ENCODE measurements around the gene TRAK2.

The TRAK2 gene

DNA sequence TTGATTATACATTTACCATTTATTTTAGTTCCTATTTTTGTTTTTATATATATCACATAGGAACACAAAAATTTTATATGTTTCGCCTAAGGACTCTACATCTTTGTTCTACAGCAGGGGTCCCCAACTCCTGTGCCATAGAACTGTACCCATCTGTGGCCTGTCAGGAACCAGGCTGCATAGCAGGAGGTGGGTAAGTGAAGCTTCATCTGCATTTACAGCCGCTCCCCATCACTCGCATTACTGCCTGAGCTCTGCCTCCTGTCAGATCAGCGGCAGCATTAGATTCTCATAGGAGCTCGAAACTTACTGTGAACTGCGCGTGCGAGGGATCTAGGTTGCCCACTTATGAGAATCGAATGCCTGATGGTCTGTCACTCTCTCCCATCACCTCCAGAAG lies 25.3 kb downstream of the TRAK2 start:
- no peak for DNase-seq (ENCODE audit: low read depth, low spot score)
- H3K4me3 ChIP-seq (ENCODE audit: low read depth, low read length): no peak overlapping the region
- TF ChIP-seq, protein P1, sequence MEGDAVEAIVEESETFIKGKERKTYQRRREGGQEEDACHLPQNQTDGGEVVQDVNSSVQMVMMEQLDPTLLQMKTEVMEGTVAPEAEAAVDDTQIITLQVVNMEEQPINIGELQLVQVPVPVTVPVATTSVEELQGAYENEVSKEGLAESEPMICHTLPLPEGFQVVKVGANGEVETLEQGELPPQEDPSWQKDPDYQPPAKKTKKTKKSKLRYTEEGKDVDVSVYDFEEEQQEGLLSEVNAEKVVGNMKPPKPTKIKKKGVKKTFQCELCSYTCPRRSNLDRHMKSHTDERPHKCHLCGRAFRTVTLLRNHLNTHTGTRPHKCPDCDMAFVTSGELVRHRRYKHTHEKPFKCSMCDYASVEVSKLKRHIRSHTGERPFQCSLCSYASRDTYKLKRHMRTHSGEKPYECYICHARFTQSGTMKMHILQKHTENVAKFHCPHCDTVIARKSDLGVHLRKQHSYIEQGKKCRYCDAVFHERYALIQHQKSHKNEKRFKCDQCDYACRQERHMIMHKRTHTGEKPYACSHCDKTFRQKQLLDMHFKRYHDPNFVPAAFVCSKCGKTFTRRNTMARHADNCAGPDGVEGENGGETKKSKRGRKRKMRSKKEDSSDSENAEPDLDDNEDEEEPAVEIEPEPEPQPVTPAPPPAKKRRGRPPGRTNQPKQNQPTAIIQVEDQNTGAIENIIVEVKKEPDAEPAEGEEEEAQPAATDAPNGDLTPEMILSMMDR (IDR thresholded peaks at IDR 0.05; ENCODE audit: low read depth, low read length): no peak
- in situ Hi-C loops (cut with HindIII; ENCODE audit: low sequenced_read_pairs): no loop called here

DNA sequence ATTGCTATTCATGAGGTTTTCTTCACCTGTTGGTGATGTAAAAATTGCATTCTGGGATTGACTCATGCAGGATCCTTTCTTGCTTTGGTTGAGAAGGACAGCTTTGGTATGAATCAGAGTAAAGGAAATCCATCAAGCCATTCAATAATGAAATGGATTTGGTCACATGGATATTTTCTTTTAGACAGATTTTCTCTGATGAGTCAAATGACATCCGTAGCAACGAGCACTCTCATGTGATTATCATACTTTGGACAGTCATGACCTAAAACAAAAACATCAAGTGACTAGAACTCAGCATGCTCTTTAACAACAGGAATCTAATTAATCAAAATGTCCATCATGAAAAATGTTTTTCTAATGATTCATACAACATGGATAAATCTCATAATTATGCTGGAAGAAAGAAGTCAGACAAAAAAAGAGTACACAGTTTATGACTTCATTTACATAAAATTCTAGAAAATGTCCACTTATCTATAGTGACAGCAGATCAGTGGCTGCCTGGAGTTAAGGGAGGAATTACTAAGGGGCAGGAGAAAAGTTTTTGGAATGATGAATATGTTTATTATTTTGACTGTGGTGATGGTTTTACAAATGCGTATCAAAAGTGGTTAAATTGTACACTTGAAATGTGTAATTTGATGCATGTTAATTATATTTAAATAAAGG lies 30.7 kb downstream of the TRAK2 start:
- peak; percentile 59 for DNase-seq (ENCODE audit: low read depth, low spot score)
- TF ChIP-seq, protein P1 (IDR thresholded peaks at IDR 0.05; ENCODE audit: low read depth, low read length): no peak
- H3K4me3 ChIP-seq (ENCODE audit: low read depth, low read length): no peak overlapping the region
- in situ Hi-C loops (cut with HindIII; ENCODE audit: low sequenced_read_pairs): no loop called here

DNA sequence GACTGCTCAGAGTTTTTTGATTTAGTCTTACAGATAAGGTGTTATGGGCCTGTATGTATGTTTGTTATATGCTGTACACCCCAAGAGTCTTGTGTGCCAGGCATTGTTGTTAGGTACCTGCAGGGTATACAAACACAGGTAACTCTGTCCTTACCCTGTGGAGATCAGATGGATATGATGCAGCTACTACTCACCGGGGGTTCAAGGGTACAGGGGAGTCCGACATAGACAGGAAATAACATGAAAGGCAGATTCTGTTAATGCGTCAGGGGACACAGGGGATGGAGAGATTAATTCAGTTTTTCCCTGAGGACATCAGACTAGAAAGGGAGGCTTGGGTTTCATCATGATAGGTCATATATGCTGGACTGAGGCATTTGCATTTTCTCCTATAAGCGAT lies 31.3 kb downstream of the TRAK2 start:
- in situ Hi-C loops (cut with HindIII; ENCODE audit: low sequenced_read_pairs): no loop called here
- TF ChIP-seq, protein P1 (IDR thresholded peaks at IDR 0.05; ENCODE audit: low read depth, low read length): no peak
- no peak for DNase-seq (ENCODE audit: low read depth, low spot score)
- no peak overlapping the region for H3K4me3 ChIP-seq (ENCODE audit: low read depth, low read length)

DNA sequence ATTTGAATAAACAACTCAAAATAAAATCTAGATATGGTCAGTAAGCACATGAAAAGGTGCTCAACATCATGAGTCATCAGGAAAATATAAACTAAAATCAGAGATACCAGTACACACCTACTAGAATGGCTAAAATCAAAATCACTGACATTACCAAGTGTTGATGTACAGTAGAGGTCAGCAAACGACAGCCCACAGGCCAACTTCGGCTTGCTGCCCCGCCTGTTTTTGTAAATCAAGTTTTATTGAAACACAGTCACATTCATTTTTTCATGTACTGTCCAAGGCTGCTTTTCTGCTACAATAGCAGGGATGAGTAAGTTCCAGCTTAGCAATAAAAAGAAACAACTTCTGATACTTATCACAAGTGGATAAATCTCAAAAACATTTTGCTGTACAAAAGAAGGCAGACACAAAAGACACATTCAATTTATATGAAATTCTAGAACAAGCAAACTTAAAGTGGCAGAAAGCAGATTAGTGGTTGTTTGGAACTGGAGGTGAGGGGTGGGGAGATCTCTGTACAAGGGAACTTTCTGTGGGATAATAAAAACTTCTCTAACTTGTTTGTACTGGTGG lies 32.1 kb downstream of the TRAK2 start:
- no peak overlapping the region for H3K4me3 ChIP-seq (ENCODE audit: low read depth, low read length)
- DNase-seq (ENCODE audit: low read depth, low spot score): peak; percentile 36
- TF ChIP-seq, protein P1 (IDR thresholded peaks at IDR 0.05; ENCODE audit: low read depth, low read length): peak; percentile 5
- in situ Hi-C loops (cut with HindIII; ENCODE audit: low sequenced_read_pairs): no loop called here

DNA sequence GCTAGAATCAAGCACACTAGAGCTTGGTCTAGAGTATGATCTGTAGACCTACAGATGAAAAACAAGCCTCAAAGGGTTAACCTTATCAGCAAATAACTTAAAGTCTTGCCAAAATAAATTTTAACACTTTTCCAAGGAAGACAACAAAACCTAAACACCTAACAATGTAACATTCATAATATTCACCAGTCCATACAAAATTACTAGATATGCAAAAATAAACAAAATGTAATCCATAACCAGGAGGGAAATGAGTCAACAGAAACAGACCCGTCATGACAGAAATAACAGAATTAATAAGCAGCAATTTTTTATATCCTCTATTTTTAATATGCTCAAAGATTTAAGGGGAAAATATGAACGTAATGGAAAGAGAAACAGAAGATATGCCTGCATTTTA lies 36.1 kb downstream of the TRAK2 start:
- in situ Hi-C loops (cut with HindIII; ENCODE audit: low sequenced_read_pairs): no loop called here
- no peak for DNase-seq (ENCODE audit: low read depth, low spot score)
- H3K4me3 ChIP-seq (ENCODE audit: low read depth, low read length): no peak overlapping the region
- TF ChIP-seq, protein P1 (IDR thresholded peaks at IDR 0.05; ENCODE audit: low read depth, low read length): no peak

DNA sequence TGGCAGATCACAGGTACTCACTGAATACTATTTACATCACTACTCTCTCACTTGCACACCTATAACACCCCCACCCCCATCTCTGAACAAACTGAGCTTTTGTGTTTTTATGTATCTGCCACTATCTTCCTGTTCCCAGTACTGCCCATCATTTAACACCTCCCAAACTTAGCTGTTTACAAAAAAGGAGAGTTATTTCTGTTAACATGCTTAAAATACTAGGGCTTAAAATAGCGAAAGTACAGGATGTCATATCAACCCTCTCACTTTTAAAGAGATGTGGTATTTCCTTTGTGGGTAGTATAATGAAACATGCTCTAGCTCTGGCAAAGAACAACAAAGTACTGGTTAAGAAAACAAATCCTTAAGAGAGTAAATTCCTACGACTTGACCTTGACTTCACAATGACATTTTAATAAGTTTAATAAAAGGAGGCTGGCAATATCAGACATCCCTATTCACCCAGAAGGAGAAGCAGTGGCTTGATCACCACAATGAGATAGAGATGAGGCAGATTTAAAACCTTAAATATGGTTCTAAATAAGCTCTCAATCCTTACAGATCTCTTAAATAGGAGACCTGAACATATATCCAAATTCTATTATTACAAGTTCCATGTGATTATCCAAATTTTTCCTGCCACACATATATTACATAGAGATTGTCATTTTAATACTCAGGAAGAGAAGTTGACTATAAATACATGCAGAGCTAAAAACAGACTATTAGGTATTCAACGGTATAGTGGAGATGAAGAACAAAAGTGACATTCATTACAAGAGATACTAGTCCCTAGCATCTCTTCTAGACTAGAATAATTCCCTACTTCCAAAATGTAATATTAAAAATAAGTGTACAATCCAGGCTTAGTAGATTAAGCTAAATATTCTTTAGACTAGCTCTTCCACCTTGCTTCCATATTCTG lies 36.9 kb downstream of the TRAK2 start:
- in situ Hi-C loops (cut with HindIII; ENCODE audit: low sequenced_read_pairs): no loop called here
- no peak overlapping the region for H3K4me3 ChIP-seq (ENCODE audit: low read depth, low read length)
- TF ChIP-seq, protein P1 (IDR thresholded peaks at IDR 0.05; ENCODE audit: low read depth, low read length): no peak
- DNase-seq (ENCODE audit: low read depth, low spot score): peak; percentile 64
